GM19099 (cell line): ENCODE results near the gene PARPBP.

Source experiments
- POLR2A ChIP-seq: IDR thresholded peaks from 3 replicates; pipeline ENCODE4 v1.6.1; 2011; ENCODE audit warnings: low read depth; ENCODE audit not compliant: insufficient read length; ENCODE audit errors: extremely low read depth

The PARPBP gene

GRCh38 chr12:102232036-102232435 is 112.1 kb downstream of the PARPBP start:
- no peak for TF ChIP-seq POLR2A

- TF ChIP-seq POLR2A: no peak
Measured at GRCh38 chr12:102232446-102232845, 112.5 kb downstream of the PARPBP start.

DNA sequence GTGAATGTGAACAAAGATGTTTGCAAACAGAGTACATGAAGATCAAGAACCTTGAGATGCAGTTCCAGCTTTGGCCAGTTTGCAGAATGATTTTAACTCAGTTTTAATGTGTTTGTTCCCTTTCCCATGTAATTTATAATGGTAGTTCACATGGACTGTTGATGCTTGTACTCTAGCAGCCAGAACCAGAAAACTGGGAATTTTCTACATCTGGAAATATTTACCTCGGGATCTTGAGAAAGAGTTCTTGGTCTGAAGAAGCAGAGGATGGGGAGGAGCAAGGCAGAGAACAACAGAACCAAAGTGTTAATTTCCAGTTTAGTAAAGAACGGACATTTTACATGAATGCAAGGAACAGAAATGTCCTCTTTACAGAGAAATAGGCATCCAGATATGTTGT is 114.6 kb downstream of the PARPBP start:
- TF ChIP-seq POLR2A: no peak
